Astrocyte of the cerebellum (primary cell): ENCODE data around the gene AUP1.

ENCODE experiments used
- DNase-seq: peaks from one replicate; pipeline ENCODE4 v3.0.0-alpha.2; 2011; ENCODE audit warnings: low read depth
- H3K4me3 ChIP-seq: 2 replicates; pipeline ENCODE4 v1.5.1; 2011; ENCODE audit warnings: mild to moderate bottlenecking, low read depth, low read length, moderate library complexity
- CTCF ChIP-seq: IDR thresholded peaks from 2 replicates; pipeline ENCODE4 v1.5.1; 2012; ENCODE audit warnings: low read length, low read depth, moderate library complexity, mild to moderate bottlenecking; ENCODE audit errors: missing control alignments
- in situ Hi-C: cut with HindIII; loops from 2 replicates; pipeline ENCODE4 v1.10.0; 2017; ENCODE audit warnings: low sequenced_read_pairs

The AUP1 gene

GRCh38 chr2:74529357-74530238, at the start of gene AUP1, which contains the start of gene HTRA2:
AUP1 (minus strand) TSS chr2:74529706; CDS start chr2:74529629, 77 bp downstream.
HTRA2 (plus strand) TSS chr2:74529933; CDS start chr2:74530007, 74 bp downstream.
- DNase-seq = peak; percentile 99
- H3K4me3 ChIP-seq = peak within 1 kb of the TSS; percentile 99
- in situ Hi-C loops = loop anchor here (5.0 kb wide), 1 partner anchor 92 kb away; no protein-coding TSS in a partner anchor
- no peak for TF ChIP-seq CTCF

GRCh38 chr2:74578408-74578807, 48.9 kb upstream of the AUP1 start:
- no peak overlapping the region for H3K4me3 ChIP-seq
- no peak for DNase-seq
- no peak for TF ChIP-seq CTCF
- in situ Hi-C loops = loop anchor here (5.0 kb wide), 1 partner anchor 86 kb away; no protein-coding TSS in a partner anchor

- DNase-seq = no peak
- in situ Hi-C loops = loop anchor here (5.0 kb wide), 1 partner anchor 85 kb away; no protein-coding TSS in a partner anchor
- no peak for TF ChIP-seq CTCF
- H3K4me3 ChIP-seq = no peak overlapping the region
Observed at GRCh38 chr2:74577448-74577847, 47.9 kb upstream of the AUP1 start.

- no peak for TF ChIP-seq CTCF
- H3K4me3 ChIP-seq = no peak overlapping the region
- in situ Hi-C loops = loop anchor here (5.0 kb wide), 1 partner anchor 85 kb away; no protein-coding TSS in a partner anchor
- peak; percentile 76 for DNase-seq
Observed at GRCh38 chr2:74576863-74577229, 47.3 kb upstream of the AUP1 start.

- no peak for TF ChIP-seq CTCF
- H3K4me3 ChIP-seq = no peak overlapping the region
- DNase-seq = no peak
- in situ Hi-C loops = loop anchor here (5.0 kb wide), 1 partner anchor 84 kb away; no protein-coding TSS in a partner anchor
Observed at GRCh38 chr2:74576211-74576862, 46.8 kb upstream of the AUP1 start.

- in situ Hi-C loops = loop anchor here (5.0 kb wide), 1 partner anchor 83 kb away; no protein-coding TSS in a partner anchor
- no peak for DNase-seq
Observed at GRCh38 chr2:74575320-74575719, 45.8 kb upstream of the AUP1 start.

More at GRCh38 chr2:74575320-74575719, 45.8 kb upstream of the AUP1 start:
- no peak for TF ChIP-seq CTCF
- no peak overlapping the region for H3K4me3 ChIP-seq
